HG02973 (cell line): ENCODE measurements around the gene TSPAN14.
"Not testable (repeated sequence)": the region's sequence is repeated elsewhere in the genome, so short reads cannot be mapped to it uniquely, and the experiment has no call there.

ENCODE experiments used
- ATAC-seq: cut with Tn5 transposase; IDR thresholded peaks from one replicate; pipeline ENCODE4 v1.9.1; 2021; ENCODE audit warnings: moderate library complexity; ENCODE audit not compliant: unreplicated experiment

Gene TSPAN14

GRCh38 chr10:80520661-80521470 lies 66.8 kb downstream of the TSPAN14 start:
- ATAC-seq, result no peak

GRCh38 chr10:80522756-80523363 lies 68.8 kb downstream of the TSPAN14 start:
- ATAC-seq, result no peak

- ATAC-seq, result no peak
These were observed 69.7 kb downstream of the TSPAN14 start for GRCh38 chr10:80523773-80524172.

GRCh38 chr10:80524190-80524909 lies 70.2 kb downstream of the TSPAN14 start:
- ATAC-seq, result no peak

- no peak for ATAC-seq
These were observed 72.1 kb downstream of the TSPAN14 start for GRCh38 chr10:80526218-80526617.

GRCh38 chr10:80526742-80527141 lies 72.6 kb downstream of the TSPAN14 start:
- ATAC-seq, result no peak

GRCh38 chr10:80528185-80528700 lies 74.1 kb downstream of the TSPAN14 start:
- no peak for ATAC-seq

- ATAC-seq, result no peak
These were observed 74.8 kb downstream of the TSPAN14 start for GRCh38 chr10:80528901-80529300.

GRCh38 chr10:80529604-80530003 lies 75.5 kb downstream of the TSPAN14 start:
- ATAC-seq, result no peak

GRCh38 chr10:80530251-80530650 lies 76.1 kb downstream of the TSPAN14 start:
- no peak for ATAC-seq

- ATAC-seq, result no peak
These were observed 76.7 kb downstream of the TSPAN14 start for GRCh38 chr10:80530816-80531215.

GRCh38 chr10:80532571-80532970 lies 78.5 kb downstream of the TSPAN14 start:
- ATAC-seq, result no peak

- ATAC-seq, result not testable (repeated sequence)
These were observed 79.9 kb downstream of the TSPAN14 start for GRCh38 chr10:80534059-80534458.

- not testable (repeated sequence) for ATAC-seq
These were observed 80.5 kb downstream of the TSPAN14 start for GRCh38 chr10:80534646-80535045.

GRCh38 chr10:80535671-80536360 lies 81.7 kb downstream of the TSPAN14 start:
- no peak for ATAC-seq

GRCh38 chr10:80536361-80536835 lies 82.3 kb downstream of the TSPAN14 start:
- no peak for ATAC-seq

GRCh38 chr10:80537086-80537735 lies 83.1 kb downstream of the TSPAN14 start:
- no peak for ATAC-seq

GRCh38 chr10:80537736-80538480 lies 83.8 kb downstream of the TSPAN14 start, which contains the start of gene SH2D4B:
Gene SH2D4B (plus strand): TSS chr10:80537902. CDS start chr10:80538332, 430 bp downstream.
- no peak for ATAC-seq

- no peak for ATAC-seq
These were observed 84.5 kb downstream of the TSPAN14 start for GRCh38 chr10:80538481-80539185.
